ENCODE data around the gene C13orf46. TPM values are rescaled to one million over a fixed set of nuclear protein-coding genes. Genes with fewer than 3 reads are reported as not detected.

The C13orf46 gene
- total and polyA plus RNA-seq, 10 of the 15 experiments (the other 5 are each of a cell fraction or from before 2014, with no cell fraction given) = 0.01 to 0.18 (median 0.09) TPM; not detected in 6

DNA sequence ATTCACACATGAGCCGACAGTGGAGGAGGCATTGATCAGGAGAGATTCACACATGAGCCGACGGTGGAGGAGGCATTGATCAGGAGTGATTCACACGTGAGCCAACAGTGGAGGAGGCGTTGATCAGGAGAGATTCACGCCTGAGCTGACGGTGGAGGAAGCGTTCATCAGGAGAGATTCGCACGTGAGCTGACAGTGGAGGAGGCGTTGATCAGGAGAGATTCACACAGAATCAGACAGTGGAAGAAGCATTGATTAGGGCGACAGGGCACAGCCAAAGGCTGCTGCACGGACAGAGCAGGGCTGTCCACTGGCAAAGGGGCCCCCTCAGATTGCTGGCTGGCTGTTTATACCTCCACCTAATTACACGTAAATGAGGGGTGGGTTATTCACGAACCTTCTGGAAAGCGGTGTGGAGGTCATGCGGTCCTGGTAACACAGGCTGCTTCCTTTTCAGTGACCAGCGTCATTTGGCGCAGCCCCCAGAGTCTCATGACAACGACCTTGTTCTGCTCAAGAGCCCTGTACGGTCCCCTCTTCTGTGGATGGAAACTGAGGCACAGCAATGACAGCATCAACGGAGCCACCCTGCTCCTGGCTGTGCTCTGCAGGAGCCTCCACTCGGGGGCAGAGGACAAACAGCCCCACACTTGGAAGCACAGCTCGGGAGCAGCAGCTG lies 59.4 kb downstream of the C13orf46 start:
- Histone ChIP-seq H3K79me2 (ENCODE audit: control insufficient read depth, insufficient read depth, low read length) (no peaks in the 10 kb centered on the region), H3K9ac (ENCODE audit: control insufficient read depth, insufficient read depth, low read length) (no peak overlapping the region), H3K4me3 (no peak overlapping the region), H2AFZ (ENCODE audit: control insufficient read depth, low read depth, low read length) (no peak overlapping the region), H3K36me3 (ENCODE audit: control insufficient read depth in 2 of 2, insufficient read depth in 2 of 2, low read length in 1 of 2) (no peaks in the 10 kb centered on the region), H4K20me1 (ENCODE audit: control insufficient read depth, insufficient read depth) (no peaks in the 10 kb centered on the region), H3K4me2 (ENCODE audit: control insufficient read depth, insufficient read depth) (no peak overlapping the region), H3K27ac (ENCODE audit: control insufficient read depth, insufficient read depth) (no peak overlapping the region), H3K27me3 (replicated peaks in 1 of 2; ENCODE audit: control insufficient read depth in 2 of 2, insufficient read depth in 2 of 2, low read length in 1 of 2) (peaks cover 1 to 9% of the 10 kb centered on the region in 2 experiments; a peak in 2 of 4 replicates), H3K9me3 (replicated peaks; ENCODE audit: control insufficient read depth, insufficient read depth, low read length) (no peaks in the 10 kb centered on the region), H3K4me1 (ENCODE audit: control insufficient read depth, insufficient read depth, low read length) (no peaks in the 10 kb centered on the region)
- DNase-seq (ENCODE audit: low read depth, low spot score) (no peak), ATAC-seq (no peak), FAIRE-seq (no peak)
- no TSS peak for BruUV-seq (replicated peaks)
- in situ Hi-C loops (cut with MboI) = no loop called here
- ChIA-PET RAD21 (ENCODE audit: unreplicated experiment) (no interaction called here), SMC1A (ENCODE audit: uncharacterized antibody, unreplicated experiment) (no interaction called here), CTCF (no interaction called here), POLR2A (interaction anchor here (0.6 kb wide), 1 partner anchor 311 kb away, joined by 3 read pairs; no protein-coding TSS in a partner anchor)
- intact Hi-C loops (cut with micrococcal nuclease; ENCODE audit: unreplicated experiment) = no loop called here
- 57% methylated on average over 24 of the region's 24 CpGs for WGBS (ENCODE audit: insufficient coverage, insufficient replicate concordance, low lambda C conversion rate, missing lambda C conversion rate)
- TF ChIP-seq ASH2L (IDR thresholded peaks at IDR 0.05; ENCODE audit: borderline replicate concordance, low read depth) = no peak
- TF ChIP-seq STAT3 (IDR thresholded peaks at IDR 0.05; ENCODE audit: low read depth, low read length) = no peak
- TF ChIP-seq RELA (IDR thresholded peaks at IDR 0.05; ENCODE audit: borderline replicate concordance, partially characterized antibody) = no peak
- no peak for TF ChIP-seq ZNF687 (IDR thresholded peaks at IDR 0.05)
- no peak for TF ChIP-seq SUZ12 (IDR thresholded peaks at IDR 0.05; ENCODE audit: unreplicated experiment)
- no peak for TF ChIP-seq EP300 (IDR thresholded peaks at IDR 0.05; ENCODE audit: borderline replicate concordance in 1 of 2, control insufficient read depth in 1 of 2, low read depth in 2 of 2, low read length in 2 of 2)
- TF ChIP-seq MEF2A (IDR thresholded peaks at IDR 0.05; ENCODE audit: insufficient read depth, low read depth, low read length) = no peak
- TF ChIP-seq, protein P1, sequence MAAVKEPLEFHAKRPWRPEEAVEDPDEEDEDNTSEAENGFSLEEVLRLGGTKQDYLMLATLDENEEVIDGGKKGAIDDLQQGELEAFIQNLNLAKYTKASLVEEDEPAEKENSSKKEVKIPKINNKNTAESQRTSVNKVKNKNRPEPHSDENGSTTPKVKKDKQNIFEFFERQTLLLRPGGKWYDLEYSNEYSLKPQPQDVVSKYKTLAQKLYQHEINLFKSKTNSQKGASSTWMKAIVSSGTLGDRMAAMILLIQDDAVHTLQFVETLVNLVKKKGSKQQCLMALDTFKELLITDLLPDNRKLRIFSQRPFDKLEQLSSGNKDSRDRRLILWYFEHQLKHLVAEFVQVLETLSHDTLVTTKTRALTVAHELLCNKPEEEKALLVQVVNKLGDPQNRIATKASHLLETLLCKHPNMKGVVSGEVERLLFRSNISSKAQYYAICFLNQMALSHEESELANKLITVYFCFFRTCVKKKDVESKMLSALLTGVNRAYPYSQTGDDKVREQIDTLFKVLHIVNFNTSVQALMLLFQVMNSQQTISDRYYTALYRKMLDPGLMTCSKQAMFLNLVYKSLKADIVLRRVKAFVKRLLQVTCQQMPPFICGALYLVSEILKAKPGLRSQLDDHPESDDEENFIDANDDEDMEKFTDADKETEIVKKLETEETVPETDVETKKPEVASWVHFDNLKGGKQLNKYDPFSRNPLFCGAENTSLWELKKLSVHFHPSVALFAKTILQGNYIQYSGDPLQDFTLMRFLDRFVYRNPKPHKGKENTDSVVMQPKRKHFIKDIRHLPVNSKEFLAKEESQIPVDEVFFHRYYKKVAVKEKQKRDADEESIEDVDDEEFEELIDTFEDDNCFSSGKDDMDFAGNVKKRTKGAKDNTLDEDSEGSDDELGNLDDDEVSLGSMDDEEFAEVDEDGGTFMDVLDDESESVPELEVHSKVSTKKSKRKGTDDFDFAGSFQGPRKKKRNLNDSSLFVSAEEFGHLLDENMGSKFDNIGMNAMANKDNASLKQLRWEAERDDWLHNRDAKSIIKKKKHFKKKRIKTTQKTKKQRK (IDR thresholded peaks at IDR 0.05; ENCODE audit: low read depth, low read length) = no peak
- no peak for TF ChIP-seq MXI1 (IDR thresholded peaks at IDR 0.05; ENCODE audit: low read depth, low read length)
- TF ChIP-seq BMI1 (IDR thresholded peaks at IDR 0.05; ENCODE audit: borderline replicate concordance) = no peak
